Dermis blood vessel endothelial cell (primary cell): ENCODE data around the gene CPE. TPM values are rescaled to one million over a fixed set of nuclear protein-coding genes. Genes with fewer than 3 reads are reported as not detected.
A peak's percentile ranks its signal among the peaks of the same experiment; 100 is the strongest.
"Not testable (repeated sequence)": the region's sequence is repeated elsewhere in the genome, so short reads cannot be mapped to it uniquely, and the experiment has no call there.

ENCODE experiments used
- DNase-seq: peaks from one replicate; pipeline ENCODE4 v3.0.0; 2010
- total RNA-seq: library from RNA; depleted of rRNA; stranded (reverse); fragments of >200 nt; gene quantifications from 2 replicates; pipeline ENCODE4 v1.2.3, GENCODE V29; 2014

CPE gene
- 1.0 and 1.1 TPM in 2 replicates for total RNA-seq

- peak; percentile 68 for DNase-seq
Observed at GRCh38 chr4:165378745-165379677, at the start of gene CPE. Gene CPE (plus strand): TSS chr4:165379008. CDS start chr4:165379222, 214 bp downstream.

DNA sequence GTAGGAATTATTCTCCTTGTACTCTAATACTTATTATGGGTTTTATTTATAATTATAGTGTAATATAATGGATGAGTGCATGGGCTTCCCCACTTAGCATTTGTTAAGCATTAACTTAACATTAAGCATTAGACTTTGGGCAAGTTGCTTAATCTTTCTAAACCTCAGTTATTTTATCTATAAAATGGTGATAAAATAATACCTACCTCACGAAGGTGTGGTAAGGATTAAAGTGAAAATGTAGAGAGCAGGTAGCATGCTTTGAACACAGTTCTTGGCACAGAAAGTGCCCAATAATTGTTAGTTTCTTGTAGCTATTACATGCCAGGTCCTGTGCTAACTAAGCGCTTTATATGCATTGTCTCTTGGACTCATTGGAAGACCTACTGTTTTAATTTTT is 48.7 kb upstream of the CPE start:
- no peak for DNase-seq

- no peak for DNase-seq
Observed at GRCh38 chr4:165330666-165331065, 48.1 kb upstream of the CPE start.

- DNase-seq, result no peak
Observed at GRCh38 chr4:165331359-165331758, 47.4 kb upstream of the CPE start.

- no peak for DNase-seq
Observed at GRCh38 chr4:165331823-165332222, 47.0 kb upstream of the CPE start.

DNA sequence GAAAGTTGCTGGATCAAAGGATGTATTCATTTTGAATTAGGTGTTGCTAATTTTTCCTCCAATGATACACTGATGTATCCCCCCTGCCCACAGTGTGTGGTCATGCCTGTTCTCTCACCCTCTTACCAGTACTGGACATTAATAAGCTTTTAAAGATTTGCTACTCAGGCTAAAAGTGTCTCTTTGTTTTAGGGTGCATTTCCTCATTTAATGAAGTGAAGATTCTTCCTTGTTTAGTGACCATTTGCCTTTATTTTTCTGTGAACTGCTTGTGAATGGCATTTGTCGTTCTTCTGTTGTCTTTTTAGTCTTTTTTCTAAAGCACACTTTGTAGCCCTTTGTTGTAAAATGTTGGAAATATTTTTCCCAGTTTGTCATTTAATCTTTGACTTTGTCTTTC is 46.3 kb upstream of the CPE start:
- no peak for DNase-seq

- no peak for DNase-seq
Observed at GRCh38 chr4:165335163-165335703, 43.6 kb upstream of the CPE start.

DNA sequence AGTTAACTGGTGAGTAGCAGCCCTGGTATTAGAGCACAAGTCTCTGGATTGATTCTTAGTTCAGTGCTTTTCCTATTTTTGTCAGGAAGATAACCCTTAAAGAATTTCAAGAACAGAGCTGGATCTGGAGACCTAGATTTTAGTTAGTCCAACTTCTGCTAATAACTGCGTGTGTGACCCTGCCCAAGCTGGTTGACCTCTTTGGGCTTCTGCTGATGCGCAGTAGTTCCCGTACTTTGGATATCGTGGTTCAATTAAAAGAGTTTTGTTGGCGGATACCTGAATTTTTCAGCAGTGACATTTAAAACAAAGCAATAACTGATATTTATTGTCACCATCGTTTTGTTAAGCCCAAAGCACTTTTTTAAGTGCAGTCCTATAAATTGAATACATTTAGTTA is 42.1 kb upstream of the CPE start:
- DNase-seq, result no peak

- not testable (repeated sequence) for DNase-seq
Observed at GRCh38 chr4:165342340-165342739, 36.5 kb upstream of the CPE start.

- peak; percentile 63 for DNase-seq
Observed at GRCh38 chr4:165343353-165344191, 35.2 kb upstream of the CPE start.

GRCh38 chr4:165345666-165346417 is 33.0 kb upstream of the CPE start:
- DNase-seq, result peak; percentile 19

- no peak for DNase-seq
Observed at GRCh38 chr4:165347647-165348569, 30.9 kb upstream of the CPE start.

GRCh38 chr4:165351359-165352130 is 27.3 kb upstream of the CPE start:
- DNase-seq, result no peak

GRCh38 chr4:165355900-165356300 is 22.9 kb upstream of the CPE start:
- peak; percentile 57 for DNase-seq

DNA sequence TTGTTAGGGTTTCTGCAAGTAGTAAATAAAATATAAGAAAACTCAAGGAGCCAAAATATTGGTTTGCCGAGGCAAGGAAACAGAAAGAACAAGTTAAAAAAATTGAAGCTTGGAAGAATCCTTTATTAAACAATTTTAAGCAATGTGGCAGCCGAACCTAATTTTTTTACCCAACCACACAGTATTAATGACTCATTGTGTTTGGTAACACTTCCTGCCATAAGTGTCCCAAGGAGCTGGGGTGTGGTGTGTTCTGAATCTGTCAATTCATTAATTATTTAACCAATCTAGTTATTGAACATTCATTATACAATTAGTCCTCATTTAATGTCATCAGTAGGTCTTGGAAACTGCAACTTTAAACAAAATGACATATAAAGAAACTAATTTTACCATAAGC is 19.3 kb upstream of the CPE start:
- DNase-seq, result no peak

DNA sequence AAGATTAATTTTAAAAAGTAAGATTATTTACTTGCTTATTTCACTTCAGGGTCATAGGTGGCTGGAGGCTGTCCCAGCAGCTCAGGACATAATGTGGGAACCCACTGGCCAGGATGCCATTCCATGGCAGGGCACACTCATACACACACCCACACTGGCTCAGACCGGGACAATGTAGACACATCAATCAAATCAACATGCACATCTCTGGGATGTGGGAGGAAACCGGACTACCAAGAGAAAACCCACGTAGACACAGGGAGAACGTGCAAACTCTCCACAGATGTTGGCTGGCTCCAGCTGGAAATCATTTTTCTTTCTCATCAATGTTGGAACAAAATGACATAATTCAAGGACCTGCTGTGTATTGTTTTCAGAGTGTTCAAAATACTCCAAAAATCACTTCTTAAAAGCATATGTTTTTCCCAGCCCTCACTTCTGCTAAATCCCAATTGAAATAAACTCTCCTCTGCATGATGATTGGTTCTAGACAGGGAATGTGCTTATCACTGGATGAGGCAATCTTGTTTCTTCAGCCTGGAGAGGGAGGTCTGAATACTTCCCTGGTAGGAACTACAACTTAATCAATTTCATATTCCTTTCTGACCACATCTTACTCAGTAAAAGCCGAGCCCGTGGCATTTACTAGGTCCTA is 18.6 kb upstream of the CPE start:
- DNase-seq, result no peak

DNA sequence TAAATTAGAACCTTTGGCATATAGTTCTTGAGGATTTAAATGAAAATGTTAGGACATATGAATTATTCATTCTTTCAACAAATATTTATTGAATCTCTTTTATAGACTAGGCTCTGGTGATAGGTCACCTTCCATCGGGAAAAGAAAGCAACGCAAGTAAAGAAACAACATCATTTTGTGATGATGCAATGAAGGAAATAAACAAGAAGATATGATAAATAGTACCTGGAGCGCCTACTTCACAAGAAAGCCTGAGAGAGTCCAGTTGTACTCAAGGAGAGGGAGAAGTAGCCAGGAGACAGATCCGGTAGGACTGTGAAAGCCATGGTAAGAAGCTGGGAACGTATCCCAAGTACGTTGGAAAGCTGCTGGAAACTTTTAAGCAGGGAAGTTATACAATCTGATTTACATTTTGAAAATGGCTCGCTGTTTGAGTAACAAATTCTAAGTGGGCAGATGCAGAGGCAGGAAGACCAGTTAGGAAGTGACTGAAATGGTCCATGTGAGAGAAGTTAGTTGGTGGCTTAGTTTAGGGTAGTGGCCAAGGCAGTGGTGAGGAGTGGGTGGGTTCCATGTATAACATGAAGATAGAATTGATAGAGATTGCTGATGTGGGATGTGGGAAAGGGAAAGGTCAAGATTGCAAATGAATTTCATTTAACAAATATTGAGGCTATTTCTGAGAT is 17.7 kb upstream of the CPE start:
- DNase-seq, result no peak

GRCh38 chr4:165361810-165362209 is 17.0 kb upstream of the CPE start:
- DNase-seq, result no peak

DNA sequence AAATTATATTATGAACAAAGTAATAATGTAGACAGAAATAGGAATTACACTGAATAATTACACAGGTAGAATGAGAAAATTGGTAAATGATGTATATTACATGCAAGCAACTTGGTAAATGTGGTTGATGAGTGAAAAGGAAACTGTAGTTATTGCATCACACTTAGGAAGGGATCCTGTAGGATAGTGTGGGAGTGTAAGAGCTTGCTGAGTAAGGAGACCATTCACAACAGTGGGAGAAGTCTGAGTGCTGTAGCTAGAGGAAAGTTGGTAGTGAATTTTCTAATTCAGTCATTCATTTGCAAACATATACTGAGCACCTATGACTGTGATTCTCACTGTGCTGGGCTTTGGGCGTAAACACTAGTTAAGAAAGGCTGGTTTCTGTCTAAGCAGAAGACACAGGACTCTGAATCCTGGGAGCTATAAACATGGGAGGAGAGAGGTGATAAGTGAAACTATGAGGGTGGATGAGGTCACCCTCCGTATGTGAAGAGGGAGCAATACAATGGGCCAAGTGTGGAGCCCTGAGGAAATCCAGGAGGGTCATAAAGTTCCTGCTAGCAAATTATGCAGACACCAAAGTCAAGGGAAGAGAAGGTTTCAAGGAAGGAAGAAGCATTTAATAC is 14.2 kb upstream of the CPE start:
- DNase-seq, result no peak
